G401.6 (cell line): Measurements from ENCODE around the gene EHD2.

Experiments used
- FAIRE-seq: peaks from 2 replicates; lab custom pipeline; 2012; peaks lifted over from hg19 to GRCh38; lab: Jason Lieb, UNC

The EHD2 gene

GRCh38 chr19:47691090-47691489 is 22.1 kb upstream of the EHD2 start:
- FAIRE-seq, result no peak

GRCh38 chr19:47691782-47692181 is 21.4 kb upstream of the EHD2 start:
- no peak for FAIRE-seq

- no peak for FAIRE-seq
Observed at GRCh38 chr19:47693489-47693888, 19.7 kb upstream of the EHD2 start.

GRCh38 chr19:47693903-47694302 is 19.3 kb upstream of the EHD2 start:
- no peak for FAIRE-seq

GRCh38 chr19:47694466-47695273 is 18.6 kb upstream of the EHD2 start:
- no peak for FAIRE-seq

GRCh38 chr19:47695533-47696262 is 17.5 kb upstream of the EHD2 start:
- FAIRE-seq, result no peak

GRCh38 chr19:47696635-47697034 is 16.6 kb upstream of the EHD2 start:
- no peak for FAIRE-seq

- peak; percentile 92 for FAIRE-seq
Observed at GRCh38 chr19:47697863-47698609, 15.2 kb upstream of the EHD2 start.

- FAIRE-seq, result no peak
Observed at GRCh38 chr19:47698631-47699359, 14.4 kb upstream of the EHD2 start.

GRCh38 chr19:47699360-47699917 is 13.8 kb upstream of the EHD2 start:
- FAIRE-seq, result no peak

GRCh38 chr19:47700934-47701716 is 12.1 kb upstream of the EHD2 start:
- no peak for FAIRE-seq

GRCh38 chr19:47701717-47702552 is 11.3 kb upstream of the EHD2 start:
- no peak for FAIRE-seq

GRCh38 chr19:47702671-47703070 is 10.6 kb upstream of the EHD2 start:
- FAIRE-seq, result no peak

- no peak for FAIRE-seq
Observed at GRCh38 chr19:47703301-47703700, 9.9 kb upstream of the EHD2 start.

GRCh38 chr19:47704024-47704423 is 9.2 kb upstream of the EHD2 start:
- no peak for FAIRE-seq

- no peak for FAIRE-seq
Observed at GRCh38 chr19:47704656-47705055, 8.6 kb upstream of the EHD2 start.

GRCh38 chr19:47707135-47707925 is 5.9 kb upstream of the EHD2 start:
- FAIRE-seq, result peak; percentile 88

- no peak for FAIRE-seq
Observed at GRCh38 chr19:47711652-47712242, 1.5 kb upstream of the EHD2 start.

GRCh38 chr19:47714339-47714738 is 1.1 kb downstream of the EHD2 start:
- FAIRE-seq, result no peak
